WTC11 (cell line): ENCODE results near the gene HGS. TPM values are rescaled to one million over a fixed set of nuclear protein-coding genes. Genes with fewer than 3 reads are reported as not detected.

Experiments used
- ATAC-seq: fragments of 200-7000 bp; cut with Tn5 transposase; 2 replicates; pipeline ENCODE4 v1.10.0; 2021; ENCODE audit warnings: mild to moderate bottlenecking, moderate library complexity
- CTCF ChIA-PET: fragments of 300-600 bp; sonication (Branson Sonifier 250); formaldehyde crosslinking; loops from one replicate; lab custom pipeline; 2021; ENCODE audit warnings: antibody characterized with exemption; lab: Charles Lee
- POLR2A ChIA-PET: fragments of 350-600 bp; sonication (Branson Sonifier 250); formaldehyde crosslinking; loops from one replicate; lab custom pipeline; 2021; ENCODE audit warnings: antibody characterized with exemption; lab: Charles Lee
- DNase-seq: peaks from one replicate; pipeline ENCODE4 v3.0.0; 2021; ENCODE audit warnings: low spot score
- H3K27ac Mint-ChIP-seq: 2 replicates; pipeline ENCODE4 v1.8.0; 2021; ENCODE audit warnings: mixed read lengths
- H3K27me3 Mint-ChIP-seq: 2 replicates; pipeline ENCODE4 v1.8.0; 2021; ENCODE audit warnings: low read depth, mild to moderate bottlenecking, moderate library complexity, mixed read lengths
- H3K36me3 Mint-ChIP-seq: 2 replicates; pipeline ENCODE4 v1.8.0; 2021; ENCODE audit warnings: mixed read lengths
- H3K4me1 Mint-ChIP-seq: 2 replicates; pipeline ENCODE4 v1.8.0; 2022; ENCODE audit warnings: mixed read lengths
- H3K4me3 Mint-ChIP-seq: 2 replicates; pipeline ENCODE4 v1.8.0; 2021; ENCODE audit warnings: mild to moderate bottlenecking, moderate library complexity, mixed read lengths
- H3K9me3 Mint-ChIP-seq: 2 replicates; pipeline ENCODE4 v1.8.0; 2021; ENCODE audit warnings: mixed read lengths
- AR ChIP-seq: fragments of 250-450 bp; sonication (Bioruptor Pico); IDR thresholded peaks from 2 replicates; pipeline ENCODE4 v1.9.0; 2021; ENCODE audit warnings: mild to moderate bottlenecking
- E2F4 ChIP-seq: sonication (generic); formaldehyde crosslinking; IDR thresholded peaks from 2 replicates; pipeline ENCODE4 v1.8.1; 2022; ENCODE audit warnings: low read depth, mild to moderate bottlenecking, moderate library complexity, missing genetic modification reagents, borderline replicate concordance
- E2F5 ChIP-seq: sonication (generic); formaldehyde crosslinking; IDR thresholded peaks from 2 replicates; pipeline ENCODE4 v1.8.1; 2022; ENCODE audit warnings: mild to moderate bottlenecking, moderate library complexity, missing genetic modification reagents
- EMX1 ChIP-seq: fragments of 250-450 bp; sonication (Bioruptor Pico); IDR thresholded peaks from 2 replicates; pipeline ENCODE4 v1.8.0; 2021; ENCODE audit warnings: mild to moderate bottlenecking
- FOXP4 ChIP-seq: sonication (generic); formaldehyde crosslinking; IDR thresholded peaks from 2 replicates; pipeline ENCODE4 v1.8.0; 2022; ENCODE audit warnings: mild to moderate bottlenecking, missing genetic modification reagents
- GABPB1 ChIP-seq: sonication (generic); formaldehyde crosslinking; IDR thresholded peaks from 2 replicates; pipeline ENCODE4 v1.8.1; 2023; ENCODE audit warnings: mild to moderate bottlenecking, missing genetic modification reagents
- KAT7 ChIP-seq: sonication (generic); formaldehyde crosslinking; IDR thresholded peaks from 2 replicates; pipeline ENCODE4 v1.8.1; 2023; ENCODE audit warnings: missing genetic modification reagents, mild to moderate bottlenecking, borderline replicate concordance
- MXD4 ChIP-seq: fragments of 250-450 bp; sonication (Bioruptor Pico); IDR thresholded peaks from 2 replicates; pipeline ENCODE4 v1.8.0; 2021; ENCODE audit warnings: mild to moderate bottlenecking, moderate library complexity, borderline replicate concordance
- NR1H2 ChIP-seq: sonication (generic); formaldehyde crosslinking; IDR thresholded peaks from 2 replicates; pipeline ENCODE4 v1.9.0; 2021; ENCODE audit warnings: mild to moderate bottlenecking, moderate library complexity, missing genetic modification reagents
- TEAD1 ChIP-seq: sonication (generic); formaldehyde crosslinking; IDR thresholded peaks from 2 replicates; pipeline ENCODE4 v1.8.0; 2022; ENCODE audit warnings: mild to moderate bottlenecking, missing genetic modification reagents
- TEAD4 ChIP-seq: sonication (generic); formaldehyde crosslinking; IDR thresholded peaks from 2 replicates; pipeline ENCODE4 v1.8.0; 2022; ENCODE audit warnings: mild to moderate bottlenecking, missing genetic modification reagents
- ZNF219 ChIP-seq: sonication (generic); formaldehyde crosslinking; IDR thresholded peaks from 2 replicates; pipeline ENCODE4 v1.8.0; 2023; ENCODE audit warnings: missing genetic modification reagents, mild to moderate bottlenecking, borderline replicate concordance
- ZNF317 ChIP-seq: sonication (generic); formaldehyde crosslinking; IDR thresholded peaks from 2 replicates; pipeline ENCODE4 v1.8.1; 2023; ENCODE audit warnings: low read depth, mild to moderate bottlenecking, moderate library complexity, missing genetic modification reagents, borderline replicate concordance
- ZNF416 ChIP-seq: fragments of 250-450 bp; sonication (Bioruptor Pico); IDR thresholded peaks from 2 replicates; pipeline ENCODE4 v1.9.0; 2021; ENCODE audit warnings: mild to moderate bottlenecking, inconsistent platforms
- ZNF423 ChIP-seq: fragments of 250-450 bp; sonication (Bioruptor Pico); IDR thresholded peaks from 2 replicates; pipeline ENCODE4 v2.1.2; 2022; ENCODE audit warnings: mild to moderate bottlenecking, moderate library complexity
- ZNF425 ChIP-seq: fragments of 250-450 bp; sonication (Bioruptor Pico); conservative IDR thresholded peaks from 2 replicates; pipeline ENCODE4 v1.9.0; 2021; ENCODE audit warnings: mild to moderate bottlenecking
- ZNF671 ChIP-seq: fragments of 250-450 bp; sonication (Bioruptor Pico); IDR thresholded peaks from 2 replicates; pipeline ENCODE4 v1.8.0; 2021; ENCODE audit warnings: mild to moderate bottlenecking
- total RNA-seq: library from RNA; stranded (reverse); gene quantifications from 3 replicates; pipeline ENCODE4 v1.2.3, GENCODE V29; 2021
- TF ChIP-seq, protein P1 (sequence below): fragments of 250-450 bp; sonication (Bioruptor Pico); IDR thresholded peaks from 2 replicates; pipeline ENCODE4 v2.1.2; 2022; ENCODE audit warnings: mild to moderate bottlenecking, moderate library complexity
- TF ChIP-seq, protein P2 (sequence below): sonication (generic); formaldehyde crosslinking; IDR thresholded peaks from 2 replicates; pipeline ENCODE4 v1.8.1; 2023; ENCODE audit warnings: mild to moderate bottlenecking, missing genetic modification reagents, moderate library complexity
- TF ChIP-seq, protein P3 (sequence below): sonication (generic); formaldehyde crosslinking; conservative IDR thresholded peaks from 2 replicates; pipeline ENCODE4 v1.8.1; 2022; ENCODE audit warnings: mild to moderate bottlenecking, missing genetic modification reagents

Gene HGS
- total RNA-seq, 1 experiment from 2014 or later, result 113 TPM

DNA sequence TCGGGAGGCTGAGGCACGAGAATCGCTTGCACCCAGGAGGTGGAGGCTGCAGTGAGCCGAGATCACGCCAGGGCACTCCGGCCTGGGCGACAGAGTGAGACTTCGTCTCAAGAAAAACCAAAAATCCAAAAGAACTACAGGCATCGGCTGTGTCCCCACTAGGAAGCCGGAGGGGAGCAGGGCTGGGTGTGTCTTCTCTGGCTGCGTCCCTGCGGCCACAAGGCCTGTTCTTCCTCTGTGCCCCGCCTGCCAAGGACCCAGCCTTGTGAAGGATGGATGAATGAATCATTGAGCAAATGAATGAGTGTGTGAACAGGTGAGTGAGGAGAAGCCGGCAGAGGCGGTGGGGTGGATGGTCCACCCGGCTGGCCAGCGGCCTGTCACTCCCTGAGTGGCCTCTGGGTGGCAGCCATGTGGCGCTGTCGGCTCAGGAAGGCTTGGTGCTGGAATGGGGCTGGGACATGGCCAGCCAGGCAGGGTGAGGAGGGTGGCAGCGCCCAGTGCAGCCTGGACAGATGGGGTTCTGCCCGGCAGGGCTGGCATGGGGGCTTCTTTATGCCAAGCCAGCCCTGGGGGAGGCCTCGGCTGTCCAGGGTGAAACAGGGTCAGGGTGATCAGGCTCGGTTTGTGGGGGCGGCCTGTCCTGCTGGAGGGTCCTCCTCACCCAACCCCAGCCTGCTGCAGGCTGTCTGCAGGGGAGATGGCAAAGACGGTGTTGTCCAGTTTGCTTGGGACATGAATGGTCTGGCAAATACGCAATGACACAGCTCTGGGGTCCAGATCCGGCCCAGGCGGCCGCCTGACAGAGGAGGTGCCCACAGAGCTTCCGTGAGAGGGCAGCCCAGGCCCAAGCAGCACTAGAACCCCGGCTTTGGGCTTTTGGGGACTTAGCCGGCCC, 49.9 kb downstream of the HGS start (continued):
- TF ChIP-seq, protein P1, sequence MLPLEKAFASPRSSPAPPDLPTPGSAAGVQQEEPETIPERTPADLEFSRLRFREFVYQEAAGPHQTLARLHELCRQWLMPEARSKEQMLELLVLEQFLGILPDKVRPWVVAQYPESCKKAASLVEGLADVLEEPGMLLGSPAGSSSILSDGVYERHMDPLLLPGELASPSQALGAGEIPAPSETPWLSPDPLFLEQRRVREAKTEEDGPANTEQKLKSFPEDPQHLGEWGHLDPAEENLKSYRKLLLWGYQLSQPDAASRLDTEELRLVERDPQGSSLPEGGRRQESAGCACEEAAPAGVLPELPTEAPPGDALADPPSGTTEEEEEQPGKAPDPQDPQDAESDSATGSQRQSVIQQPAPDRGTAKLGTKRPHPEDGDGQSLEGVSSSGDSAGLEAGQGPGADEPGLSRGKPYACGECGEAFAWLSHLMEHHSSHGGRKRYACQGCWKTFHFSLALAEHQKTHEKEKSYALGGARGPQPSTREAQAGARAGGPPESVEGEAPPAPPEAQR (CRISPR knock-in tag), result no peak
- TF ChIP-seq ZNF425 (CRISPR knock-in tag), result no peak
- no peak for TF ChIP-seq E2F5
- no peak for TF ChIP-seq KAT7 (CRISPR knock-in tag)

DNA sequence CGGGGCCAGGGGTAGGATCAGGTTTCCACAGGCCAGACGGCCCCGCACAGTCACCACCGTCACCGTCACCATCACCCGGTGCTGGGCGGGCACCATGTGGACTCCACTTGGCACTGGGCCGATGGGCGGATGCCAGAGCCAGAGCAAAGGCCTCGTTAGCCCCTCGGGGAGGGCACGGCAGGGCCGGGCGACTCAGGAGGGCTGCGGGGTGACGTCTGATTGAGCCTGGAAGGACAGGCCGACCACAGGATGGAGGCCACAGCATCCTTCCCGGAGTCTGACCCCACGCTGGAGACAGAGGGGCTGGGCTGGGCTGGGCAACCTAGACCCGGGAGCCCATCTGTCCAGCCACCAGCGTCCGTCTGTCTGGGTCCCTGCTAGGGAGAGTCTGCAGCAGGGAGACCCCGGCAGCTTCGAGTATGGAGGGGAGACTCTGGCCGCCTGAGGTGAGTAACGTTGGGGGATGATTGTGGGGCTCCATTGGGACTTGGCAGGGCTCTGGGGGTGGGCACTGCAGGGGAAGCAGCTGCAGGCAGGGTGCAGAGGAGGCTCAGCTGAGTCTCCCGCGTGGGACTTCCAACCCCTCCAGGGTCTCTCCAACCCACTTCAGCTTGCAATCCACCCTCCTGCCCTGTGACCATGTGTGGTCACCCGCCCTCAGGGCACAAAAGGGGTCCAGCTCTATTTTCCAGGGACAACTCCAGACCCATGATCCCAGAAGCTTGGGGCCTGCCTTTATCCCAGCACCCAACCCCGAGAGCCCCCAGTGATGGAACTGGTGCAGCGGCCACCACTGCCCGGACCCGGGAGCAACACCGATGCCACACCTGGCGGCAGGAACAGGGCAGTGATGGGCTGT, 50.8 kb downstream of the HGS start:
- ATAC-seq, result no peak
- H3K36me3 Mint-ChIP-seq, result no peaks in the 10 kb centered on the region
- CTCF ChIA-PET, result interaction anchor here (0.6 to 1.4 kb wide), 8 partner anchors 41 to 249 kb away, joined by 3 to 7 read pairs (median 4); no protein-coding TSS in a partner anchor
- no peak overlapping the region for H3K27ac Mint-ChIP-seq
- no peaks in the 10 kb centered on the region for H3K27me3 Mint-ChIP-seq
- DNase-seq, result no peak
- POLR2A ChIA-PET, result no interaction called here
- H3K4me1 Mint-ChIP-seq, result peaks cover 24% of the 10 kb centered on the region
- no peak overlapping the region for H3K4me3 Mint-ChIP-seq
- H3K9me3 Mint-ChIP-seq, result no peaks in the 10 kb centered on the region
- TF ChIP-seq ZNF317 (CRISPR knock-in tag), result no peak
- TF ChIP-seq ZNF671, result no peak
- no peak for TF ChIP-seq TEAD4 (CRISPR knock-in tag)
- no peak for TF ChIP-seq GABPB1
- TF ChIP-seq ZNF219 (CRISPR knock-in tag), result no peak
- TF ChIP-seq E2F4 (CRISPR knock-in tag), result no peak
- no peak for TF ChIP-seq TEAD1 (CRISPR knock-in tag)
- TF ChIP-seq, protein P2, sequence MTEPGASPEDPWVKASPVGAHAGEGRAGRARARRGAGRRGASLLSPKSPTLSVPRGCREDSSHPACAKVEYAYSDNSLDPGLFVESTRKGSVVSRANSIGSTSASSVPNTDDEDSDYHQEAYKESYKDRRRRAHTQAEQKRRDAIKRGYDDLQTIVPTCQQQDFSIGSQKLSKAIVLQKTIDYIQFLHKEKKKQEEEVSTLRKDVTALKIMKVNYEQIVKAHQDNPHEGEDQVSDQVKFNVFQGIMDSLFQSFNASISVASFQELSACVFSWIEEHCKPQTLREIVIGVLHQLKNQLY, result no peak
- no peak for TF ChIP-seq ZNF416 (CRISPR knock-in tag)
- TF ChIP-seq EMX1 (CRISPR knock-in tag), result no peak
- TF ChIP-seq, protein P3, sequence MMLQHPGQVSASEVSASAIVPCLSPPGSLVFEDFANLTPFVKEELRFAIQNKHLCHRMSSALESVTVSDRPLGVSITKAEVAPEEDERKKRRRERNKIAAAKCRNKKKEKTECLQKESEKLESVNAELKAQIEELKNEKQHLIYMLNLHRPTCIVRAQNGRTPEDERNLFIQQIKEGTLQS, result no peak
- no peak for TF ChIP-seq FOXP4
- no peak for TF ChIP-seq ZNF423 (CRISPR knock-in tag)
- TF ChIP-seq NR1H2, result no peak
- TF ChIP-seq MXD4 (CRISPR knock-in tag), result no peak
- no peak for TF ChIP-seq AR
